ENCODE measurements around the gene POLRMT.
"Not testable (repeated sequence)": the region's sequence is repeated elsewhere in the genome, so short reads cannot be mapped to it uniquely, and the experiment has no call there.

- not testable (repeated sequence) for TF ChIP-seq TAF1 (IDR thresholded peaks at IDR 0.05; ENCODE audit: low read depth, low read length); PAX5 (IDR thresholded peaks at IDR 0.05; ENCODE audit: insufficient read depth, low read length, severe bottlenecking); POLR2A (IDR thresholded peaks at IDR 0.05; ENCODE audit: low read depth, low read length)
Observed at GRCh38 chr19:666985-667573, 33.7 kb upstream of the POLRMT start.
